ENCODE measurements around the gene TTC5. TPM values are rescaled to one million over a fixed set of nuclear protein-coding genes. Genes with fewer than 3 reads are reported as not detected.

Gene TTC5
- total RNA-seq, 2 experiments from 2014 or later = 9.7 to 10.8 TPM

DNA sequence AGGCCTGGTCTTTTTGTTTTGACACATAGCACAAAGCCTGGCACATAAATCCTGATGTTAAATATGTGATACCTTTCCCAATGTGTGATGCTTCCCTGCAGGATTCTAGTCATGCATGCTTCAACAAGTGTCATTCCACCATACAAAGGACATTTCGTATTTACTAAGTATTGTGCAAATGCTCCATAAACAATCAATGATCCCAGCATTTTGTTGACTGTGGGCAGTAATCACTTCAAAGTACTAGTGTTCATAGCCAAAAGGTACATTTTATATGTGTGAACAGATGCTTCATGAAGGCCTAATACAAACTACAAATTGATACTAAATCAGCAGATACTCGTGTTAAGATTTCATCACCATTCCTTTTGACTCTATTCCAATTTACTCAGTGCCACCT lies 23.0 kb upstream of the TTC5 start:
- TF ChIP-seq, protein P1, sequence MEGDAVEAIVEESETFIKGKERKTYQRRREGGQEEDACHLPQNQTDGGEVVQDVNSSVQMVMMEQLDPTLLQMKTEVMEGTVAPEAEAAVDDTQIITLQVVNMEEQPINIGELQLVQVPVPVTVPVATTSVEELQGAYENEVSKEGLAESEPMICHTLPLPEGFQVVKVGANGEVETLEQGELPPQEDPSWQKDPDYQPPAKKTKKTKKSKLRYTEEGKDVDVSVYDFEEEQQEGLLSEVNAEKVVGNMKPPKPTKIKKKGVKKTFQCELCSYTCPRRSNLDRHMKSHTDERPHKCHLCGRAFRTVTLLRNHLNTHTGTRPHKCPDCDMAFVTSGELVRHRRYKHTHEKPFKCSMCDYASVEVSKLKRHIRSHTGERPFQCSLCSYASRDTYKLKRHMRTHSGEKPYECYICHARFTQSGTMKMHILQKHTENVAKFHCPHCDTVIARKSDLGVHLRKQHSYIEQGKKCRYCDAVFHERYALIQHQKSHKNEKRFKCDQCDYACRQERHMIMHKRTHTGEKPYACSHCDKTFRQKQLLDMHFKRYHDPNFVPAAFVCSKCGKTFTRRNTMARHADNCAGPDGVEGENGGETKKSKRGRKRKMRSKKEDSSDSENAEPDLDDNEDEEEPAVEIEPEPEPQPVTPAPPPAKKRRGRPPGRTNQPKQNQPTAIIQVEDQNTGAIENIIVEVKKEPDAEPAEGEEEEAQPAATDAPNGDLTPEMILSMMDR (IDR thresholded peaks at IDR 0.05) = no peak
- Histone ChIP-seq H3K4me3 (ENCODE audit: low read length) (no peak overlapping the region), H3K4me1 (ENCODE audit: insufficient read depth, low read length) (peaks cover 7% of the 10 kb centered on the region), H3K27ac (ENCODE audit: low read depth in 1 of 2, low read length in 2 of 2) (no peak overlapping the region), H3K36me3 (ENCODE audit: insufficient read depth, low read length) (peaks cover 14% of the 10 kb centered on the region), H3K9me3 (ENCODE audit: control insufficient read depth in 1 of 2, insufficient read depth in 1 of 2, low read length in 2 of 2) (no peaks in the 10 kb centered on the region), H3K27me3 (ENCODE audit: control insufficient read depth in 1 of 2, insufficient read depth in 2 of 2, low read length in 2 of 2) (no peaks in the 10 kb centered on the region)
- POLR2A ChIA-PET = interaction anchor here (0.6 to 3.7 kb wide), 6 partner anchors 15 to 354 kb away, joined by 3 to 29 read pairs (median 6); partner anchors contain the start of gene PARP2
- no peak for DNase-seq
- Mint-ChIP-seq H3K4me3 (no peak overlapping the region), H3K4me1 (ENCODE audit: low read depth) (peaks cover 45% of the 10 kb centered on the region), H3K27me3 (no peaks in the 10 kb centered on the region), H3K36me3 (ENCODE audit: low read depth) (peaks cover 28% of the 10 kb centered on the region), H3K9me3 (no peaks in the 10 kb centered on the region), H3K27ac (no peak overlapping the region)
- ATAC-seq (ENCODE audit: poor library complexity) = no peak
- CTCF ChIA-PET = interaction anchor here (0.9 to 3.0 kb wide), 8 partner anchors 14 to 362 kb away, joined by 3 to 34 read pairs (median 8); partner anchors contain the start of genes PARP2 and TTC5
- intact Hi-C loops (cut with DNase I, micrococcal nuclease) = loop anchor here in 1 of 2 experiments (5.0 to 10.0 kb wide), 2 partner anchors 204 to 546 kb away; no protein-coding TSS in a partner anchor

DNA sequence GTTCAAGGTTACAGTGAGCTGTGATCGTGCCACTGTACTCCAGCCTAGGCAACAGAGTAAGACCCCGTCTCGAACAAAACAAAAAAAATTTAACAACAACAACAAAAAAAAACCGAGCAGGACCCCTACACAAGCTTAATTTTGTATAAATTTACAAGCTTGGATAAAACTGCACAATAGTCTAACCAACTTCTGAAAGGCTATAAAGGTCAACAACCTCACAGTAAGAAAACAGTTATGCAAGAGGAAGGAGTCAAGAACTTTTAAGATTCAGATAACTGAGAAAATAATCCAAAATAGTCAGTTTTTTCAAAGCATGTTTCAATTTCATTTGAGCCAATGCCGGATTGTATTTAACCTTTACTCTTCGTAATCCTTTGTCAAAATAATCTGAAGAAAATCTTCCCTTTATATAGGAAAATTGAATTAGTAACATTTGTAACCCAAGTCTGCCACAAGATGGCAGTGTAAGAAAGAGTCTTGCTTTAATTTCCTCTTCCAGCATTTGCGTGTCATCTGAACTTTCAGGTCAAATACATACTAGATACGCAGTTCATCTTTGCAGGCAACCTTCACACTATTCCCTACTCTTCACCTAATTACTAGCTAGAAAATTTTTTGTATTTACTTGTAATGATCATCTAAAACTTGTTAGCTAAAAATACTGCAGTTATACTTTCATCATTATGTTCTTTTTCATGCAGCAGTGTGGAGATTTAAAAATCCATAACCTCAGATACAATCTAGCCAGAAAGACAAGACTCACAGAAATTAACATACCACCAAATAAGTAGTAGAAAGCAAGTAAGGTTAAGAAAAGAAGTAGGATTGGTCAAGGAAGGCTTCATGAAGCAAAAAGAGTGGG lies 21.5 kb upstream of the TTC5 start:
- peak in 5 of 14 experiments; percentile 14 to 84 (median 79) for DNase-seq
- TF ChIP-seq, protein P1 (IDR thresholded peaks at IDR 0.05) = peak; percentile 87
- H3K9me3 ChIP-seq (ENCODE audit: control insufficient read depth in 1 of 2, insufficient read depth in 1 of 2, low read length in 2 of 2) = no peaks in the 10 kb centered on the region
- H3K4me1 ChIP-seq (ENCODE audit: insufficient read depth, low read length) = no peaks in the 10 kb centered on the region
- H3K27me3 ChIP-seq (ENCODE audit: control insufficient read depth in 1 of 2, insufficient read depth in 2 of 2, low read length in 2 of 2) = no peaks in the 10 kb centered on the region
- Mint-ChIP-seq H3K4me3 (peak overlapping the region; percentile 31), H3K27me3 (no peaks in the 10 kb centered on the region), H3K9me3 (no peaks in the 10 kb centered on the region), H3K27ac (peak overlapping the region; percentile 80), H3K36me3 (ENCODE audit: low read depth) (peaks cover 30% of the 10 kb centered on the region), H3K4me1 (ENCODE audit: low read depth) (peaks cover 30% of the 10 kb centered on the region)
- CTCF ChIA-PET = interaction anchor here (0.5 to 3.0 kb wide), 14 partner anchors 11 to 644 kb away, joined by 3 to 34 read pairs (median 4); partner anchors contain the start of genes PARP2 and RNASE4
- H3K27ac ChIP-seq (ENCODE audit: low read depth in 1 of 2, low read length in 2 of 2) = peak overlapping the region in 1 of 2 donors; percentile 35
- peaks cover 17% of the 10 kb centered on the region for H3K36me3 ChIP-seq (ENCODE audit: insufficient read depth, low read length)
- H3K4me3 ChIP-seq (ENCODE audit: low read length) = no peak overlapping the region
- intact Hi-C loops (cut with DNase I, micrococcal nuclease) = loop anchor here (1.0 to 10.0 kb wide), 6 partner anchors 16 to 548 kb away; partner anchors contain the start of genes PARP2 (in 1 of the 2) and TEP1 (in 1 of the 2)
- peak; percentile 72 for ATAC-seq (ENCODE audit: poor library complexity)
- POLR2A ChIA-PET = interaction anchor here (1.0 to 3.7 kb wide), 7 partner anchors 16 to 356 kb away, joined by 3 to 29 read pairs (median 5); partner anchors contain the start of gene PARP2

DNA sequence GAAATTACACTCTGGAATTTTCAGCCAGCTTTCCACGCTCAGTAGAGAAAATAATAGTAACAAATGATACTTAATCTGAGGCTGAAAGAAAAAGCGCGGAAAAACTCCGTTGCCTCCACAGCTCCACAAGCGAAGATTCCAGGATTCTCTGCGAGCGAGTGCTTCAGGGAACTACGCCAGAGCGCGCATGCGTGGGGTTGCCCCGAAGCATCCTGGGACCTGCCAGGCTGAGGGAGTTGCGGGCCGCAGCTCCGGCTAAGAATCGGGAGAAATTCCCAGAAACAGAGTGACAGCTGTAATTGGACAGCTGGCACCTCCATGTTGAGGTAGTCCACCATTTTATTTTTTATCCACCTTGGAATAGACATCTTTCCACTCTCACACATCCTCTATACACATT lies 12.0 kb upstream of the TTC5 start:
- Mint-ChIP-seq H3K36me3 (ENCODE audit: low read depth) (peaks cover 71% of the 10 kb centered on the region), H3K4me1 (ENCODE audit: low read depth) (no peaks in the 10 kb centered on the region), H3K9me3 (no peaks in the 10 kb centered on the region), H3K4me3 (no peak overlapping the region), H3K27ac (no peak overlapping the region), H3K27me3 (no peaks in the 10 kb centered on the region)
- Histone ChIP-seq H3K36me3 (ENCODE audit: insufficient read depth, low read length) (peaks cover 33% of the 10 kb centered on the region), H3K4me3 (ENCODE audit: low read length) (no peak overlapping the region), H3K27me3 (ENCODE audit: control insufficient read depth in 1 of 2, insufficient read depth in 2 of 2, low read length in 2 of 2) (no peaks in the 10 kb centered on the region), H3K9me3 (ENCODE audit: control insufficient read depth in 1 of 2, insufficient read depth in 1 of 2, low read length in 2 of 2) (no peaks in the 10 kb centered on the region), H3K4me1 (ENCODE audit: insufficient read depth, low read length) (no peaks in the 10 kb centered on the region), H3K27ac (ENCODE audit: low read depth in 1 of 2, low read length in 2 of 2) (no peak overlapping the region)
- ATAC-seq (ENCODE audit: poor library complexity) = no peak
- POLR2A ChIA-PET = no interaction called here
- TF ChIP-seq, protein P1 (IDR thresholded peaks at IDR 0.05) = no peak
- intact Hi-C loops (cut with DNase I, micrococcal nuclease) = no loop called here
- DNase-seq = no peak
- CTCF ChIA-PET = interaction anchor here (0.5 kb wide), 1 partner anchor 613 kb away, joined by 3 read pairs; no protein-coding TSS in a partner anchor
